T-helper 9 cell (primary cell): ENCODE data around the gene MMP10.

Experiments
- DNase-seq: peaks from one replicate; pipeline ENCODE4 v3.0.0-alpha.2; 2020
- total RNA-seq, 2 donors: gene quantifications; one replicate each; lab custom pipeline; 2026; lab: John Stamatoyannopoulos, UW

The MMP10 gene
- 0 reads per million in 2 donors for total RNA-seq

DNA sequence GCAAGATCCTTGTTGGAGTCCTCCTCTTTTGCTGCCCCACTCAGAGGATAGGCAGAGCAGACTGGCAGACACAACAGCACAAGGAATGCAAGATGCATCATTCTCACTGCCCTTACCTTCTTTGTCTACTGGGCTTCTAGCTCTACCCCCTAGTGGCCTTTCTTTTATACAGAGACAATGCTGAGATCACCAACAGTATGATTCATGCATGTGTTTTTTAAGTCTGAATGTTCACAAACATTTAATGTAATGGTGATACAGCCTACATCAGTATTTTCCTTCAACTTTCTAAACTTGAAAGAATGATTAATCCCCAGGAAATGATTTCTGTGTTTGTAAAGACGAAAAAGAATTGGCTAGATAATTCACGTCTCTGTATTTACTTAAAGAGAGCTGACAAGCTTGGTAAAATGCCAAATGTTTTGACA lies at the start of gene MMP10:
TSS of gene MMP10 (minus strand) at position 138 of the 428 bp plus-strand sequence. CDS start at position 101, 37 bp downstream.
- no peak for DNase-seq

DNA sequence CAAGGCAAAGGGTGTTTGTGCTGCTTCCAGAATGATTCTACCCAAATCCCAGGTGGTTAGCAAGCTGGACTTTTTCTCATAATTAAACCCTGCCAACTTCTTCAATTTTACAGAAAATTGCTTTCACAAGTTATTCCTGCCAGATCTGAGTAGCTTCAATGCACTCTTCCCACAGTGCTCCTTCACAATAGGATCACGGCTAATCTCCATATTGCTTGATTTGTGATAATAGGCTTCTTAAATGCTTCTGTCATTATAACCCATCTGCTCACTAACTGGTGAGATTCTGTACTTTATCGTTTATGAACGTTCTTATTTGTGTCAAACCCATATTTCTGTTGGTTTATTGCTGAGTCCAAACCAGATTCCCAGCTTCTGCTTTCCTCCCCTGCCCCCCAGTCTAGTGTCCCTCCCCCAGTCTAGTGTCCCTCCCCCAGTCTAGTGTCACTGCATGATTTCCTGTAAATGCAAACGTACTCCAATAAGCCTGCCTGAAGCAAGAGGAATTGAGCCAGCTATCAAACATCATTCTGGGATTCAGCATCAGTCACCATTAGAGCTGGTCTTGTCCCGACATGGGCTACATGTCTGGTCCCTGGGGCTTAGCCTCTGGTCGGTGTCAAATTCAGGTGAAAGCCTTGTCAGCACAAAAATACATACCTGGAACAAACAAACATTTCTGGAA lies 49.0 kb upstream of the MMP10 start:
- no peak for DNase-seq

DNA sequence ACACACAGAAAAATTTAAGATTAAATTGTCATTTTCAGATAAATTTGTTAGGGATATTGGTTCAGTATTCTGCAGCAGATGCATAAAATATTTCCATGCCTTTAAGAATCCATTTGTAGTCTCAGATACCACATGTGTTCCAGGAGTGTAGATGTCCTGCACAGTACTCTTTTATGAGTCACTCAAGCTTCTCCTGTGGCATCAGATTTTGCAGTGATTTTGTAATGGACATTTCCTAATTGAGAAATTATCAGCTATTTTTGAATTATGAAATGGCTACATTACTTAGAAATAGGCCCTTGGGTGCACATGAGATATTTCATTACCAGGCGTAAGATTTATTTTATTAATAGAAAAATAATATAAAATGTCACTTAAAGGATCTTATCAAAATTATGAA lies 44.1 kb upstream of the MMP10 start:
- no peak for DNase-seq

DNA sequence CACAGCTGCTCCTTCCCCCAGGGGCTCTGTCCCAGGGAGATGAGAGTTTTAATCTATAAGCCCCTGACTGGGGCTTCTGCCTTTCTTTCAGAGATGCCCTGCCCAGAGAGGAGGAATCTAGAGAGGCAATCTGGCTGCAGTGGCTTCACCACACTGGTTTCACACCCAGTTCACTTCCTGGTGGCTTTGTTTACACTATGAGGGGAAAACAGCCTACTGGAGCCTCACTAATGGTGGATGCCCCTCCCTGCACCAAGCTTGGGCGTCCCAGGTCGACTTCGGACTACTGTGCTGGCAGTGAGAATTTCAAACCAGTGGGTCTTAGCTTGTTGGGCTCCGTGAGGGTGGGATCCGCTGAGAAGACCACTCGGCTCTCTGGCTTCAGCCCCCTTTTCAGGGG lies 39.1 kb upstream of the MMP10 start:
- no peak for DNase-seq

DNA sequence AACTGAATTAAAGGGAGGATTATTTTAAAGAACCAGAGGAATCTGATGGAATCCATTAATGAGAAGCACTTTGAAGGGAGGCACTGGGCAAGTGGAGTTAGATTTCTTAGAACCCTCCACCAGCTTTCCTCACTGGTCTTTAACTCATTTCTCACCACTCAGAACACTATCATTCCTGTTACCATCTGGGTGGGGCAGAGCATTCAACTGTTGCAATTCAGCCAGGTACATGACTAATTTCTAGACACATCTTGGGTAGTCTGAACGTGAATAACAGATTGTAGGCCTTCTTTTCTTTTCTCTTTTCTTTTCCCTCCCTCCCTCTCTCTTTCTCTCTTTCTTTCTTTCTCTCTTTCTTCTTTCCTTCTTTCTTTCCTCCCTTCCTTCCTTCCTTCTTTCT lies 33.1 kb upstream of the MMP10 start:
- no peak for DNase-seq

DNA sequence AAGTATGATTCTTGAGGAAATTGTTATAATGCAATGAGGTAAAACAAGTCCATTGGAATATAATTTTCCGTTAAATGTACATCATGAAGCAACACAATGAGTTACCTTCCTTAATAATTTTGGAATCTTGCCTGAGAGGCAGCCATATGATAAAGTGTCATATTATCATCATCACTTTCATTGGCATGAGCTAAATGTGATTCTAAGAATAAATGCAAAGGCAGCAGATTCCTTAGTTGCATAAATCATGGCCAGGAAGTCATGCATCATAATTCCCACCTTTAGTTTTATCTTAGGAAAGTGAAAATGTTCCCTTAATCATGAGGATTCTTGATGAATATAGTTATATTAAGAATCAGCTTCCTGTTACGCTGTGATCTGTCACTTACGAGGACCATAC lies 31.8 kb upstream of the MMP10 start:
- no peak for DNase-seq

DNA sequence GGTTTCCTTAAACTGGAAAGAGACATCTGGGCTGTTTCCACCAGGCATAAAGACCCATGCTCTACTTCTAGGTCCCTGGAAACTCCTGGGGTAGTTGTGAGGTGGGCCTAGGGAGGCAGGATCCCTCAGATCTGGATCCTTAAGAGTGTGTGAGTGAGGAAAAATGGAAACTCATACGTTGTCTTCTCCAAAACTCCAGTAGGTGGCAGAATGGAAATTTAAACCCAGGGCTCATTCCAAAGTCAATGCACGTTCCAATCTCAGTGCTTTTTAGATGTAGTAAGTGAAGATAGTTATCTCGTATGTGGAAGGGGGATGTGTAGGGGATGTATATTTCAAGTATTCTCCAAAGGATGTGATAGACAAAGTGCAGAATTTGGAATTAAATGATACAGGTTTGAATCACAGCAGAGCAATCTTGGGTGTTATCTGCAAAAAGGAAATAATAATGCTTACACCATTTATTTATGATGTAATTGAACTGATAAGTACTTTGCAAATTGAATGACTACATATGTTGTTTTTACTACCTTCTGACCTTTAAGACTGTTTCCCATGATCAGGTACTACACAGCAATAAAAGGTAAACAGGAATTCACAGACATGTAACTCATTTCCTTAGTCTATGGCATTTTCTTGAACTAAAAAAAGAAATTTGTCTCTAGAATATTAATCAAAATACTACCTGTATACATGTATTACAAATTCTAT lies 30.7 kb upstream of the MMP10 start:
- no peak for DNase-seq

DNA sequence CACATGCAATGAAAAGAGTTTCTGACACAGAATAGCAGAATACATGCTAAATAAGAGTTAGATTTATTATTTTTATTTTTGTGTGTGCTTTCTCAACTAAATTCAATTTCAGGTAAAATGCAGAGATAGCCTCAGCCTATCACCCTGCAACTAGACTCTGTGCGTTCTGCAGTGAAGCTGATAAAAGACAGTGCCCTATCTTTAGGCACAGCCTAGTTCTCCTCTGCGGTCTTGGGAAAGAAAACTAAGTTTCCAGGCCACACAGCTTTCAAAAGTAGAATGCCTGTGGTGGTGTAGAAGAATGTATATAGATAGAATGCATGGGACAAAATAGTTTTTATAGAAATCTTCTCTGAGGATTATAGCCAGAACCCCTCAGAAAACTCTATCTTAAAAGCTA lies 29.5 kb upstream of the MMP10 start:
- DNase-seq, result no peak

DNA sequence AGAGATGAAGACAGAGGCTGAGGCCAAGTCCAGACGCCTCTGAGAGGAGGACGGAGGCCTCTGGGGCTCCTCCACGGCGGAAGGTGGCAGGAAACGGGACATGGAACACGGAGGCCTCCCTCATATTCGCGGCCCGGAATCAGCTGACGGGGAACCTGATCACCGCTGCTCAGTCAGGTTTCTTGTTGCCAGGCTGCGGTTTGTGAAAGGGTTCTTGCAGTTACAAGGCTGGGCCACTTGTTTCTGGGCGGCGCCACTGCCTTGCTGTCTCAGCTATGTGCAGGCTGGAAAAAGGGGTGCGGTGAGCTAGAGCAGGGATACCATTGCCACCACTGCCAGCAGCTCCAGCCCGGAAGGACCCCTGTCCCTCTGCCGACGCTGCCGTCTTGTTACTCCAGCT lies 27.5 kb upstream of the MMP10 start:
- no peak for DNase-seq

DNA sequence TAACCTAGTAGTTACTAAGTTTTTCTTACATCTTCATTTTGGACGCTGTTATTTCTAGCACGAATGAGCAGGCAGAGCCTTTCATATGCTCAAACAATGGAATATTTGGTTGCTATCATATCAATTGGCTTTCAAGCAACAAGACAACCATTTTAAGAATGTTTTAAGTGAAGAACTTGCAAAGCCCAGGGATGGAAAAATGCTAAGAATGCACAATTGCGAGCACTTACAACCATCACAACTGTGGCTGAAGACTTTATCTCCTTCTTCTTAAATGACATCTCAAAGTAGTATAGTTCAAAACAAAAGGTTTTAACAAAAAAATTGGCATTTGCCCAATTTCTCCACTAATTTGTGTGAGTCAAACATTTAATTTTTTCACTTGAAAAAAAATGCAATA lies 25.9 kb upstream of the MMP10 start:
- no peak for DNase-seq

DNA sequence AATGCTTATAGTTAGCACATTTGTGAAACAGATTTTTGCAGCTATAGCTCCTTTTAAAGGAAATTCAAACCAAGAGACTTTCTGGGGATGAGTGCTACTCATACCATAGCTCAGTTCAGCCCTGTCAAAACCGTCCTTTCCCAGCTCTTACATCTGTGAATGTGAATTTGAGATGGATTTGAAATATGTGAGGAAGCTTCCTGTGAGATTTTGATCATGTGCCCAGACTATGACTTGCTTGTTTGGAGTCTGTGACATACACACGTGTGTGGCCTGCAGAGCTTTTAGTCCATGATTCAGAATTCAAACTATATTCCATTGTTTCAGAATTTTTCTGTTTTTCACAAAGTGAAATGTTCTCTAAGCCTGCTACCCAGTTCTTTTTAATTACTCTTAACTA lies 21.9 kb upstream of the MMP10 start:
- DNase-seq, result no peak

DNA sequence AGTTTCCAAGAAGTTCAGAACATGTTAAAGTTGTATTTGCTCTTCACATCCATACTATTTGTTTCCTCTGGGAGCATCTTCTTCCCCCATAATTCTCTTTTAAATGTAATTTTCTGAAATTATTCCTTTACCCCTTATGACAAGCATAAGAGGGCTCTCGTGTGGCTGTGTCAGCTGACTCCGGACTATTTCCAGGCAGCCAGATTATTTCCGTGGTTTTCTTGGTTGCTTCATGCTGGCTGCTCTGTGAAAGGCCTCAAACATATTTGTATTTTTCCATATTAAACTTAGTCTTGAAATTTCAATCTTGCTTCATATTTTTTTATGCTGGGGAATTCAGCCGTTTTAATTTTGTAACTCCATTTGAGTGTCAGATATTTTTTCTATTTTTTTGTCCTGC lies 20.3 kb upstream of the MMP10 start:
- DNase-seq, result no peak

DNA sequence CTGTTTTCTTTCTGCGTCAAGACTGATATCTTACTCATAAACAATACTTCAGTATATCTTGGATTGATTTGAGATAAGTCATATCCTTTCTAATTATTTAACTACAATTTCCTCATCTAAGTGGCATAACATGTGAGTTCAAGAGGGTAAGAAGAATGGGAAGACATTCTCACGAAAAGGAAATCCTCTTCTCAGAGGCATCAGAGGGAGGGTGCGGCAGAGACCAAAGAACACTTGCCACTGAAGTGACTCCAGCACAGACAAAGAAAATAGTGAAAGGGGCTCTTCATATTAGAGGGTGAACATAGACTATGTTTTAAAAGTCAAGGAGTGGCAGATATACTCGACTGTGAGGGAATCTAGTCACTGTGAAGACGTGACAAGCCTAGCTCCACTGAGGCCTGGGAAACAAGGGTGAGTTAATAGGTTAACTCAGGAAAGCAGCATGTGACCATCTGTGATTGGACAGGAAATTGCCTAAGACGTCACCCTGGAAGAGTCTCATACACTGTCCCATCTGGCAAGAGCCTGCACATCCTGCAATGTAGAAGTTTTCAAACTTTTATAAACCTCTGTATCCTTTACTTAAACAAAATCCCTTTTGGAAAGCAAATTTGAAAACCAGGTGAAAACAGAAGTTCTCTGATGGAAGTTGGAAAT lies 19.4 kb upstream of the MMP10 start:
- no peak for DNase-seq

DNA sequence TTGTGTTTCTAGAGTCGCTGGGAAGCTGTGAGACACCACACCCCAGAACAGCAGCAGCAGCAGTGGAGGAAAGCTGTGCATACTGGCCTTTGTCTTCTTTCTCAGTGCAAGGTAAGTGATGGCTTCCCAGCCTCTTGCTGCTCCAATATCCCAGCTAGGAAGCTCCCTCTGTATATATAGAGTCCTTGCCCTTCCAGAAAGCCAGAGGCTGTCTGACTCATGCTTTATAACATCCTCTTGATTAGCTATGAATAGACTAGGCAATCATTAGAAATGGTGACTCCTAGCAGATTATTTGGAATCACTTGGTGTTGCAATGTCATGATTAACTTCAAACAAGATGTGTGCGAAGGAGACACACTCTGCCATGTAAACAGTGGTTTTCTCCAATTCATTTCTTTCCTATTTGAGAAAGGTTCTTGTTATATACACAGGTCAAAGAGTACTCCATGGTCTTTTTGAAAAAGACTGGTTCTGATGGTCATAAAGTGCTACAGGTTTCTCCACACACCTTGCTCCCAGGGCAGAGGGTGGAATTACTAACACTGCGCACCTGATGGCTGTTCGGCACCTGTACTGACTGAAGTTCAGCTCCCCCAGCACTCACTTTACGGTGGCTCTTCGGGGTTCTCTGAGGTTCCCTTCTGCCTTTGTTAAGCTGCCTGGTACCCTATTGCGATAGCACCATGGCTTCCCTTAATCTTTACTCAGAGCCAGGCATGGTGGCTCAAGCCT lies 17.8 kb upstream of the MMP10 start, which contains the start of gene MMP1:
TSS of gene MMP1 (minus strand) at position 149 of the 735 bp plus-strand sequence. CDS start at position 81, 68 bp downstream.
- no peak for DNase-seq

DNA sequence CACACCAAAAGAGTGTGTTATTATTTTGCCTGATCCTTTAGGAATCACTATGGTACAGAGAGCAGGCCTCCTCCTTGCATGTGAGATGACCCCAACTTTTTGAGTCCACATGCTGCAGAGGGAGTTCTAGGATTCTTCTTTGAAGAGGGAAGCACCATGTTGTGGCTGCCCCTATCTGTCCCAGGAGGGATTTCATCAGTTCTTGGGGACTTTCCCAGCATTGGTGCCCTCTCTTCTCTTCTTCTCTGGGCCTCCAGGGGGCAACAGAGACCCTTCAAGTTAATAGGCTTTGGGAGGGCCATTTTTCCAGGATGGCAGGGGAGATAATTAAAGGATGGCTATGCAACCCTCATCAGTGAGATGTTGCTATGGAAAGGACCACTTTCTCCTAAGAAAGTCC lies 14.0 kb upstream of the MMP10 start:
- no peak for DNase-seq

DNA sequence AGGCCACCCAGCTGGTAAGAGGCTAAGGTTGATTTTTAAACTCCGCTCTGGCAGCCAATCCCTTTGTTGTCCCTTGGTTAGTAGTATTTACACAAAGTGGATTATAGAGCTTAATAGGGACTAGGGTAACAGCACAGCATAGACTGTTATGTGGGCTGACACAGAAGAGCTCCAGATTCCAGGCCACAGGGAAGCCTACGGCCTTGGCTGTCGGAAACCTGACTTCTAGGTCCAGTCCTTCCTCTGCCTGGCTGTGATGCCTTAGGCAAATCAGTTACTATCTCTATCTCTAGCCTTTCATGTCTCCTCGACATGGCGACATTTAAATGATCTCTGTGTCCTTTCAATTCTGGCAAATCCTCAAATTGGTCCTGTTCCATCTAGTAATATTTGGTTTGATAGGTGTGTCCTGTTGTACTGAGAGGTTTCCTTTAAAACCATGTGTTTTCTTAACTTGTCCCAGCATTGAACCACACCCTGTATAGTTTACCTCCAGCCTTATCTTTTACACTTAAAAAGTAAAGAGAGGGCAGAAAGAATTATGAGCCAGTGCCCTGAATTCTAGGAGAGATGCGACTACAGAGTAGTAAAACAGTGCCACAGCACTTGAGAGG lies 13.4 kb upstream of the MMP10 start:
- no peak for DNase-seq

DNA sequence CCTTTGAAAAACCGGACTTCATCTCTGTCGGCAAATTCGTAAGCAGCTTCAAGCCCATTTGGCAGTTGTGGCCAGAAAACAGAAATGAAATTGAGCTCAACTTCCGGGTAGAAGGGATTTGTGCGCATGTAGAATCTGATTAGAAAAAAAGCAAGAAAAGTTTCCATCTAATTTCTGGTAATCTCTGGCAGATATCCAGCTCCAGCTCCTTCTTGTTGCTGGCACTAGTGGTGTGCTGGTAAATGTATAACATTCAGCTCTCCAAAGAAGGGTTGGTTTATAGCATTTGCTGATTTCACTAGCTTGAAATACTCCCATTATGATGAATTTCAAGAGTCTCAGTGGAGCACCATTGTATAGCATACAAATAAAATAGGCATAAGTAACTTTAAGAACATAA lies 12.2 kb upstream of the MMP10 start:
- DNase-seq, result no peak

DNA sequence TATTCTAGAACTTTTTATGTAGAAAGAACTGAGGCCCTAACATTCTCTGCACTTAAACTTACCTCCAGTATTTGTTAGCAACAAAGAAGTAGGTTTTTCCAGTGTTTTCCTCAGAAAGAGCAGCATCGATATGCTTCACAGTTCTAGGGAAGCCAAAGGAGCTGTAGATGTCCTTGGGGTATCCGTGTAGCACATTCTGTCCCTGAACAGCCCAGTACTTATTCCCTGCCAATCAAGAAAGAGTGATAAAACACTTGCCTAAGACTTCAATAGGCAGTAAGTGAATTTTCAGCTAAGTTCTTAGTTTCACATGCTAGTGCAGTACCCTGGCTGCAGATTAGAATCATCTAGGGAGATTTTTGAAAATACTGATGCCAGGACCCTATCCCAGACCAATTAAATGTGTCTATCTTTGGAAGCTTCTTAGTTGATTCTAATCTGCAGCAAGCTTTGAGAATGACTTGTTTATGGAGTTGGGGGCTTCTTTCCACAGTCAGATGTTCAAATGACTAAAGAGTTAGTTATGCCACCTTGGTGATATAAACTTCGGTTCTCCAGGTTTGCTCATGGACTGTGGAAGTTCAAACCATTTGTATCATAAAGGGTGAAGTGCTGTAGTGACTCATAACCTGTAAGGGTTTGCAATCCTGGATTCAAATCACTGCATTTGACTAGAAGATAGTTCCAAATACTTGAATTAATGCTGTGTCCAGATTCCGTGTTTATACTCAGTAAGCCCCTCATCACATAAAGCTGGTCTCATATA lies 11.0 kb upstream of the MMP10 start:
- DNase-seq, result no peak

DNA sequence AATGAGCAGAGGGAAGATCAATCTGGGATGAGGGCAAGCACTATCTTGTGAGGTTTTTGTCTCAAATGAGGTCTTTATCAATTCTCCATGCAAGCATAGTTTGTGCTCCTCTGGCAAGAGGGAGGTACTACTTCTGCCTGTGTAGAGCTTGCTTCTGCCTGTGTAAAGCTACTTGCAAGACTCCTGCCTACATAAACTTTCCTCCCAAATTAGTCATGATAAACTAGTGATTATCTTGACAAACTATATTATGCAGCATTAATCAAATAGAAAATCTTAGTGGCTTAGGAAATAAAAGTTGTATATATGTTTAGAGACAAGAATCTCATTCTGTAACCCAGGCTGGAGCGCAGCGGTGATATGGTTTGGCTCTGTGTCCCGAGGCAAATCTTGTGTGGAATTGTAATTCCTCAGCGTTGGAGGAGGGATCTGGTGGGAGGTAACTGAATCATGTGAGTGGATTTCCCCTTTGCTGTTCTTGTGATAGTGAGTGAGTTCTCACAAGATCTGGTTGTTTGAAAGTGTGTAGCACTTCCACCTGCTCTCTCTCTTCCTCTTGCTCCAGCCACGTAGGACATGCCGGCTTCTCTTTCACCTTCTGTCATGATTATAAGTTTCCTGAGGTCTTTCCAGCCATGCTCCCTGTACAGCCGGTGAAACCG lies 8.0 kb upstream of the MMP10 start:
- no peak for DNase-seq

DNA sequence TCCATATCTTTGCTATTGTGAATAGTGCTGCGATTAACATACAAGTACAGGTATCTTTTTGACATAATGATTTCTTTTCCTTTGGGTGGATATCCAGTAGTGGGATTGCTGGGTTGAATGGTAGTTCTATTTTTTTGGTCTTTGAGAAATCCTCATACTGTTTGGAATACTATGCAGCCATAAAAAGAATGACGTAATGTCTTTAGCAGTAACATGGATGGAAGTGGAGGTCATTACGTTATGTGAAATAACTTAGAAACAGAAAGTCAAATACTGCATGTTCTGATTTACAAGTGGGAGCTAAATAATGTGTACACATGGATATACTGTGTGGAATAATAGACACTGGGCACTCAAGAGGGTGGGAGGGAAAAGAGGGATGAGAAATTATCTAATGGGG lies 4.0 kb upstream of the MMP10 start:
- no peak for DNase-seq

DNA sequence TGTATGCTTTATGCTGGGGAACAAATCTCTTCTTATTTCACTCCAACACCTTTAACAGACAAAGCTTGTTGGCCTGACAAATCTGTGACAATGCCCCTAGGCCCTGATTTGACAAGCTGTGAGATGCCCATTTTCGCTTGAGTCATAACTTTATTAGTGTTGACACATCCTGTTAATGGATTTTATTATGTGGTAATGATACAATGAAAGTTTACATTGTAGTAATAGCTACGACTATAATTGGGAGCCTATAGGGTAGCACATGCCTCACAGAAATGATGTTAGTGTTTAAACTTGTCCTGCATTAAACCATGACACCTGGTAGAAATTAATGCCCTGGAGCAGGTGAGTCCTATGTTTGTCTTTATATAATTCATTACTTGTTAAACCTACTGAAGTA lies 3.3 kb upstream of the MMP10 start:
- no peak for DNase-seq
